HG02981 (cell line): Measurements from ENCODE around the gene NANOS1.

Experiments used
- ATAC-seq: cut with Tn5 transposase; IDR thresholded peaks from one replicate; pipeline ENCODE4 v1.9.1; 2021; ENCODE audit warnings: mild to moderate bottlenecking, moderate library complexity; ENCODE audit not compliant: unreplicated experiment

NANOS1 gene, protein sequence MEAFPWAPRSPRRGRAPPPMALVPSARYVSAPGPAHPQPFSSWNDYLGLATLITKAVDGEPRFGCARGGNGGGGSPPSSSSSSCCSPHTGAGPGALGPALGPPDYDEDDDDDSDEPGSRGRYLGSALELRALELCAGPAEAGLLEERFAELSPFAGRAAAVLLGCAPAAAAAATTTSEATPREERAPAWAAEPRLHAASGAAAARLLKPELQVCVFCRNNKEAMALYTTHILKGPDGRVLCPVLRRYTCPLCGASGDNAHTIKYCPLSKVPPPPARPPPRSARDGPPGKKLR

GRCh38 chr10:119029613-119030420 lies at the start of gene NANOS1:
NANOS1 (plus strand) TSS chr10:119029714; CDS start chr10:119029802, 88 bp downstream.
- peak; percentile 24 for ATAC-seq

- no peak for ATAC-seq
Measured at GRCh38 chr10:118980135-118980865, 49.2 kb upstream of the NANOS1 start.

GRCh38 chr10:118980870-118981269 lies 48.6 kb upstream of the NANOS1 start:
- no peak for ATAC-seq

DNA sequence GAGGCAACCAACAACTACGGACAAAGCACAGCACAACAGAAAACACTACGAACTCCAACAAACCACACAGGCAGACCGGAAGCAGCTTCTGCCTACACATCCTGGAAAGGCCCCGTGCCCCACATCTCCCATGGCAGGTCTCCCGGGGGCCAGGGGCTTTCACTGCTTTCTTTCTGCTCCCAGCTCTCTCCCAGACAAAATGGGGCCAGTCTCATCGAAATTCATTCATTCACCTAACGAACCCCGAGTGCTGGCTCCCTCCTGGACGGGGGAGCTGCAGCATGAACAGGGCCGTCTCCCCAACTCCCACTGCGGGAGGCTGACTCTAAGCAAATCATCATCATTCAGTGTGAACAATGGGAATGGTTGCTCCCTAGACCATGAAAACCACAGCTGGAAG lies 47.6 kb upstream of the NANOS1 start:
- no peak for ATAC-seq

DNA sequence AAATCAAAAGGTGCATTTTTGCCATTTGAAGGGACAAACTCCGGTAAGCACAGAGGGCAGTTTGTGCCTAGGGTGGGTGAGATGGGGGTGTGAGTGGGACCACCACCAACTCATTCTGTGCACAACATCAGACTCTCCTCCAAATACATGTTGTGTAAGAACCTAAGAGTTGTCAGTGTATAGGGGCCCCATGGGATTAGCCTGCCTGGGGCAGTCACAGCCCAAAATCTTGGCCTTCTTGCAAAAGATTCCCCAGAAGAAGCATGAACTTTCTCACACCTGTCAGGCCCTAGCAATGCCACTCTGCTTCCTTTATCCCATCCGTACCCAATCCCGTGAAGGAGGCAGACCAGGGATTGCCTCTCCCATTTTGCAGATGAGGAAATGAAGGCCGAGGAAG lies 47.1 kb upstream of the NANOS1 start:
- no peak for ATAC-seq

DNA sequence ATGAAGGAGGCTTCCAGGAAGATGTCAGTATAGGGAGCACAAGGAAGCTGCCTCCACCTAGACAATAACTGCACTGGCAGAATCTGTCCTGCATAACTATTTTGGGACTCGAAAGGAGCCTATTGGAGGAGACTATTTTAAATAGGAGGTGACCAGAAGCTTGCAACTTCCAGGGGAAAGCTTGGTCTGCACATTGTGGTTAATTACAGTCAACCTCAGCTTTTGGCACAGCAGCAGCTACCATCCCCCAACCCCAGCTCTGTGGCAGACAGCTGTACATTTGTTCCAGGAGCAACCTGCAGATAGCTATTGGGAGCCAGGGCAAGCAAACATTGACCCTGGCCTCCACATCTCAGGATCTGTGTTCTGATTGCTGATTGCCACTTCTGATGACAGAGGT lies 46.3 kb upstream of the NANOS1 start:
- no peak for ATAC-seq

DNA sequence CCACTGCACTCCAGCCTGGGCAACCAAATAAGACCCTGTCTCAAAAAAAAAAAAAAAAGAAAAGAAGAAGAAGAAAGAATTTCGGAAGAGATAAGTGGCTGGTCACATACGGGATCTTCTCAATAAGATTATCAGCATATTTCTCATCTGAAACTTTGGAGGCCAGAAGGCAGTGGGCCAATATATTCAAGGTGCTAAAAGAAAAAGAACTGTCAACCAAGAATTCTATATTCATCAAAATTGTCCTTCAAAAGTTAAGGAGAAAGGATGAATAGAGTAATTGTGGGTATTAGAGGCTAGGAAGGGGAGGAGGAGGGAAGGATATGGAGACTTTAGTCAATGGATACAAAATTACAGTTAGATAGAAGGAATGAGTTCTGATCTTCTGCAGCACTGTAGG lies 43.9 kb upstream of the NANOS1 start:
- ATAC-seq, result no peak

DNA sequence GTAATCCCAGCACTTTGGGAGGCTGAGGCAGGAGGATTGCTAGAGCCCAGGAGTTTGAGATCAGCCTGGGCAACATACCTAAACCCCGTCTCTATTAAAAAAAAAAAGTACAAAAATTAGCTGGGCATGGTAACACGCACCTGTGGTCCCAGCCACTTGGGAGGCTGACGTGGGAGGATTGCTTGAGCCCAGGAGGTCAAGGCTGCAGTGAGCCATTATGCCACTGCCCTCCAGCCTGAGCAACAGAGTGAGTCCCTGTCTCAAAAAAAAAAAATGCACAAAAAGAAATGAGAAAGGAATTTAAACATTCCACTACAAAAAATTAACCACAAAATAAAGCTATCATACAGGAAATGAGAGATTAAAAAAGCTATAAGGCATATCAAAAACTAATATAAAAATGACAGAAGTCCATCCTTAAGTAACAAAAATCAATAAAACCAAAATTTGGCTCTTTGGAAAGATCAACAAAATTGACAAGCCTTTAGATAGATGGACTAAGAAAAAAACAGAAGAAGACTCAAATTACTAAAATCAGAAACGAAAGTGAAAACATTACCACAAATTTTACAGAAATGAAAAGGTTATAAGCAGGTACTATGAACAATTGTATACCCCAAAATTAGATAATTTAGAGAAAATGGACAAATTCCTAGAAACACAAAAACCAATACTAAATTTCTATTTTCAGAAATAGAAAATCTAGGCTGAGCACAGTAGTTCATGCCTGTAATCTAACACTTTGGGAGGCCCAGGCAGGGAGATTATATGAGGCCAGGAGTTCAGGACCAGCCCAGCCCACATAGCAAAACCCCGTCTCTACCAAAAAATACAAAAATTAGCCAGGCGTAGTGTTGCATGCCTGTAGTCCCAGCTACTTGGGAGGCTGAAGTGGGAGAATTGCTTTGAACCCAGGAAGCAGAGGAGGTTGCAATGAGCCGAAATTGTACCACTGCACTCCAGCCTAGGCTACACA lies 42.4 kb upstream of the NANOS1 start:
- ATAC-seq, result peak; percentile 80

GRCh38 chr10:118990326-118990725 lies 39.2 kb upstream of the NANOS1 start:
- no peak for ATAC-seq

DNA sequence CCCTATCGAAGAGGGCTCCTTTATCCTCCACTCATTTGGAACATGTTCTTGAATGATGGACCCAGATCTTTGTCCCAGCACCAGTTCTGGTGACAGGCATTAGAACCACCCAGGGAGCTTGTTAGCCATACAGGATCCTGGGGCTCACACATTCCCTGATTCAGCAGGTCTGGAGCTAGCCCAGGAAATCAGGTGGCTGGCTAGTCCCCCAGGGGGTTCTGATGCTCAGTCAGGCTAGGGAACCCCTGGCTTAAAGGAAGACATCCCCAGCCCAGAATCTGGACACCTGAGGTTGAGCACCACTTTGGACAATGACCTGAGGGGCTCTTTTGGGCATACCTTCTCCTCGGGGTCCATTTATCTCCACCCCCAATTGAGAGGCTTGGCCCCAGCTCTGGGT lies 37.0 kb upstream of the NANOS1 start:
- ATAC-seq, result no peak

DNA sequence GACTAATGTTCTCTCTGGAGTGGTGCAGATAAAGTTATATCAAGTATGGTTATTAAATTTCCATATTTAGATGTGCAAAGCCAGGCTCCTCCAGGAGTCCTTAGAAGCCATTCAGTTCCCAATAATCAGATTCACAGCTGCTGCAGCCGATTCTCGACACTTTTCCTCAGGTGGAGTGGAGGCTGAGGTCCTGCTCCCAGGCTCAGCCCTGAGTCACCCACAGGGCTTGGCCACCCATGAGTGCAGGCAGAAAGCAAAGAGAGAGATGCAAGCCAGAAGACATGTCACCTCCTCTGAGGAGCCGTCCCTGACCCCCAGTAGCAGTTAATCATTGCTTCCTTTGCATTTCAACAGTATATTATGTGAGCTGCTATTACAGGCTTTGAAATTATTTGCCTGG lies 36.3 kb upstream of the NANOS1 start:
- no peak for ATAC-seq

DNA sequence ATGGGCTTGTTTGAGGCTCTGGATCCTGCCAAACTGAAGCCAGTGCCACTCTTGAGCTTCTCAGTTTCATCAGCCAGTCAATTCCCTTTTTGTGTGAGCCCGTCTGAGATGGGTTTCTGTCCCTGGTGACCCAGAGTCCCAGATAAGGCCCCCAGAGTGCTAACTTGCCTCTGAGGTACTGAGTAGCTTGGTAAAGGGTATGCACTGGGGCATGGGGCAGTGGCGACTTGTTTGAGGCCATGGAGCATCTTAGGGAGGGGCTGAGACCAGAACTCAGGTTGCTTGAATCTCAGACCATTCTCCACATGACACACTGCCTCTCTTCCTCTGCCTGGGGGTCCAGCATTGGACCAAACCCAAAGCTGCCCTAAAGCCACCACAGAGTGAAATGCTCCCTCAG lies 35.2 kb upstream of the NANOS1 start:
- ATAC-seq, result no peak

DNA sequence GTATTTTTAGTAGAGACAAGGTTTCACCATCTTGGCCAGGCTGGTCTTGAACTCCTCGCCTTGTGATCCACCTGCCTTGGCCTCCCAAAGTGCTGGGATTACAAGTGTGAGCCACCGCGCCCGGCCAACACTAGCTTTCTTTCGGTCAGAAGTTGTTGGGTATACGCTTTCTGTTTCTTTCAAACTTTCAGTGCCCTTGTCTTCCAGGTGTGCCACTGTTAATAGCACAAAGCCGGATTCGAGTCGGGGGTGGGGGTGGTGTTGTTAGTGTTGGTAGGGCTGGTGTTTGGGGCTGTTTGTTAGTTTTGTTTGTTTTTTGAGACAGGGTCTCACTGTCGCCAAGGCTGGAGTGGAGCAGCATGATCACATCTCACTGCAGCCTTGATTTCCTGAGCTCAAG lies 33.8 kb upstream of the NANOS1 start:
- ATAC-seq, result no peak

- no peak for ATAC-seq
Measured at GRCh38 chr10:118997379-118997778, 32.1 kb upstream of the NANOS1 start.

- no peak for ATAC-seq
Measured at GRCh38 chr10:118998183-118998582, 31.3 kb upstream of the NANOS1 start.

DNA sequence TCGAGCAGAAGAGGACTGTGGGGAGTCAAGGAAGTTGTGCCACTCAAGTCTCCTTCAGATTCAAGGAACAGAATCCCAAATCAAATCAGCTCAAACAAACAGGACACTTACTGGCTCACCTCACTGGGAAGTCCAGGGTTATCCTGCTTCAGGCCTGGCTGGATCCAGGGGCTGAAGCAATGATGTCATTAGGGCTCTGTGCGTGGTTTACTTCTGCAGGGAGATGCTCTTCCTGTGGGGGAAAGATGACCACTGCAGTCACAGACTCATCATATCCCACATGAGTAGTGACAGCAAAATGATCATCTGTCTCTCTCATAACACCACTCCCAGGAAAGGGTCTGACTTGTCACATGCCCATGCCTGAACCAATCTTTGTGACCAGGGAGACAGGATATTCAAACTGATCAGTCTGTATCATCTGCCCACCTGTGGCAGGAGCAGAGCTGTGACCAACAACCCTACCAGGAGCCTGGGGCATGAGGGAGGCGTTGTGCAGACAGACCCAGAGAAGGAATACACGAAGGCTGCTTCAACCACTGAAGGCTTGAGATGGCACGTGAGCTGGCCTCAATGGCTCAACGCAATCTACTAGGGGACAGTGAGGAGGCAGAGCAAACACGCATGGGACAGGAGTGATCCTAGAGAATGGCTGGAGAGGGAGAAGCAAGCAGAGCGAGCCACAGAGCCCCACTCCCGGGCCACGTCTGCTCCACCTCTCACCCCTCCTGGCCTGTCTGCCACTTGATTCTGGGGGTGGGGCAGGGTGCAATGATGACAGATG lies 27.6 kb upstream of the NANOS1 start:
- ATAC-seq, result no peak

DNA sequence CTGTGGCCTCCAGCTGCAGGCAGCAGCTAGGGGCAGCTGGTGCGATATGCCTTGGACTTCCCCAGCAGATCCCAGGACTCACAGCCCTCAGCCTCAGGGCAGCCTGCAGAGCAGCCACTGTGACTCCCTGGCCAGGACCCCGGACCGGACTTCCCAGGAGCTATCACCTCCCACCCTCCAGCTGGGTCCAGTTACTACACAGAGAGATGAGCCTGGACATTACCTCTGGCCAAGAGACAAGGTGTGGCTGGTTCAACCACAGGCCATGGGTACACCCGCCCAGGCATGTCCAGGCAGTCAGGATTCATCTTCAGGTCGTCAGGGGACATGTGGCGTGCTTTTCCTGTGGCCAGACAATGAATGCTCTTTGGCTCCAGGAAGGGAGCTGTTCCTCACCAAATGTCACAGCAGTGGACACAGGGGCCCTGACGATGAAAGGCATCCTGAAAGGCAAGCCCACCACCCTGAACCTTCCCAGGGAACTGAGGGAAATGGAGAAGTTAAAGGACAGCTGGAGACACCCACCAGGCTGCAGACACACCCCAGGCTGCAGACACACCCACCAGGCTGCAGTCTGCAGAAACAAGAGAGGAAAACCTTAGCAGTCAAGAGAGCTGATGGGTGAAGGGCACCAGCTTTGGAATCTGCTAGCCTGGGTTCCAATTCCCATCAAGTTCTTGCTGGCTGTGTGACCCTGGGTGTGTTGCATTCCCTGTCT lies 25.8 kb upstream of the NANOS1 start:
- no peak for ATAC-seq

GRCh38 chr10:119005362-119006043 lies 24.0 kb upstream of the NANOS1 start:
- no peak for ATAC-seq
